ENCODE results near the gene REEP3. TPM values are rescaled to one million over a fixed set of nuclear protein-coding genes. Genes with fewer than 3 reads are reported as not detected.
"Not testable (repeated sequence)": the region's sequence is repeated elsewhere in the genome, so short reads cannot be mapped to it uniquely, and the experiment has no call there.

REEP3 gene
- total and polyA plus RNA-seq, 2 of the 4 experiments (the other 2 are of a cell fraction), result 11.7 to 28.9 TPM

DNA sequence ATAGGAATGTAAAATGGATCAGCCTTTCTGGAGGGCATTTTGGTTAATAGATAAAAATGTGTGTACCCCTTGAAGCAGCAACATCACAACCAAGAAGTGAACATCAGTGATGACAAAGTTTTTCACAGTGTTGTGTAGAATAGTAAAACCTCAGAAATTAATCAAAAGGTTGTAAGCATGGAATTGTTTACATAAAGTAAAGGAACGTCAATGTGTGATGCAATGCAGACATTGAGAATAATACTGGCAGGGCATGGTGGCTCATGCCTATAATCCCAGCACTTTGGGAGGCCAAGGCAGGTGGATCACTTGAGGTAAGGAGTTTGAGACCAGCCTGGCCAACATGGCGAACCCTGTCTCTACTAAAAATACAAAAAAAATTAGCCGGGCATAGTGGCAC lies 43.5 kb downstream of the REEP3 start:
- H2AK5ac ChIP-seq (ENCODE audit: low read depth, low read length); POLR2A ChIA-PET (ENCODE audit: unreplicated experiment); H3K27ac ChIP-seq (ENCODE audit: insufficient read depth, low read length); in situ Hi-C loops (cut with MboI; ENCODE audit: low sequenced_read_pairs); H3K23ac ChIP-seq (ENCODE audit: low read depth, low read length); H2BK20ac ChIP-seq (ENCODE audit: low read depth, low read length); H3K9me3 ChIP-seq (ENCODE audit: control insufficient read depth, insufficient read depth, low read length); H4K91ac ChIP-seq (ENCODE audit: insufficient read depth, low read depth, low read length); H2BK15ac ChIP-seq (ENCODE audit: low read depth, low read length); H2AK9ac ChIP-seq (replicated peaks; ENCODE audit: low read depth, low read length, poor library complexity); H3K36me3 ChIP-seq (ENCODE audit: control insufficient read depth, insufficient read depth, low read length); H3K4me3 ChIP-seq (ENCODE audit: insufficient read depth, low read depth, low read length); H3K18ac ChIP-seq (ENCODE audit: low read depth, low read length); H3K56ac ChIP-seq (ENCODE audit: extremely low read depth, insufficient read depth, low read length); intact Hi-C loops (cut with micrococcal nuclease); H3K4me2 ChIP-seq (ENCODE audit: low read depth, low read length); H3K9ac ChIP-seq (ENCODE audit: low read depth, low read length); H3K9me1 ChIP-seq (ENCODE audit: insufficient read depth, low read length); H3K27me3 ChIP-seq (ENCODE audit: control insufficient read depth, insufficient read depth, low read length); H4K20me1 ChIP-seq (ENCODE audit: insufficient read depth, low read length); H2BK120ac ChIP-seq (ENCODE audit: low read depth, low read length); H3K4ac ChIP-seq (ENCODE audit: low read depth, low read length); H4K5ac ChIP-seq (ENCODE audit: low read depth, low read length); H3K14ac ChIP-seq (replicated peaks; ENCODE audit: low read depth, low read length); BruUV-seq (replicated peaks); H2BK5ac ChIP-seq (ENCODE audit: low read depth, low read length, poor library complexity, severe bottlenecking); H4K8ac ChIP-seq (ENCODE audit: low read depth in 2 of 2, low read length in 2 of 2); H3K4me1 ChIP-seq (ENCODE audit: control insufficient read depth, insufficient read depth, low read length); dilution Hi-C loops (cut with HindIII; ENCODE audit: low sequenced_read_pairs, unreplicated experiment); H2AFZ ChIP-seq (replicated peaks; ENCODE audit: low read length, poor library complexity); ATAC-seq (ENCODE audit: low read depth): not testable (repeated sequence)
- H3K79me1 ChIP-seq (ENCODE audit: low read depth in 1 of 2, low read length in 2 of 2), result peaks cover 23 to 48% of the 10 kb centered on the region in 2 experiments
- TF ChIP-seq CEBPB (IDR thresholded peaks at IDR 0.05; ENCODE audit: low read depth, low read length), result peak; percentile 58
- WGBS, 2 experiments (ENCODE audit: extremely low coverage in 2 of 2, insufficient read length in 1 of 2), result 38% methylated on average over 1 of the region's 3 CpGs; no CpG with 5 or more reads in 1 of the 2 experiments
- DNase-seq, result peak; percentile 36
- CTCF ChIA-PET, result interaction anchor here (0.5 to 0.7 kb wide), 3 partner anchors 8 to 55 kb away, joined by 4 to 7 read pairs (median 5); no protein-coding TSS in a partner anchor

Measured in IMR-90 (cell line).